Uterus (tissue), 4 donors: ENCODE results near the gene MINDY4B. TPM values are rescaled to one million over a fixed set of nuclear protein-coding genes. Genes with fewer than 3 reads are reported as not detected.

Experiments
- DNase-seq, 2 donors: peaks; one replicate each; pipeline ENCODE4 v3.0.0-alpha.2; 2019 to 2020
- H3K27ac ChIP-seq, 2 donors: fragments of 200-600 bp; sonication (generic); 1 replicate in 1 of 2; 2 replicates in 1 of 2; pipeline ENCODE4 v1.5.1; 2016 to 2018
- H3K27me3 ChIP-seq, 2 donors: fragments of 200-600 bp; sonication (generic); one replicate each; pipeline ENCODE4 v1.5.1; 2018 to 2019; ENCODE audit warnings: control low read depth in 1 of 2
- H3K36me3 ChIP-seq, 2 donors: fragments of 200-600 bp; sonication (generic); one replicate each; pipeline ENCODE4 v1.5.1; 2019; ENCODE audit warnings: control low read depth in 1 of 2
- H3K4me1 ChIP-seq, 2 donors: fragments of 200-600 bp; sonication (generic); one replicate each; pipeline ENCODE4 v1.5.1; 2018 to 2019; ENCODE audit warnings: control low read depth in 1 of 2
- H3K4me3 ChIP-seq, 2 donors: fragments of 200-600 bp; sonication (generic); 1 replicate in 1 of 2; 2 replicates in 1 of 2; pipeline ENCODE4 v1.5.1; 2018 to 2019; ENCODE audit warnings: mild to moderate bottlenecking in 1 of 2
- H3K9me3 ChIP-seq, 2 donors: fragments of 200-600 bp; sonication (generic); one replicate each; pipeline ENCODE4 v1.5.1; 2019; ENCODE audit warnings: control low read depth in 1 of 2
- CTCF ChIP-seq, 4 experiments: fragments of 200-600 bp in 2 of 4; fragments of 450-650 bp in 2 of 4; sonication (generic) in 2 of 4; IDR thresholded peaks; one replicate each; pipeline ENCODE4 v1.5.1; 2016 to 2019; ENCODE audit warnings: antibody characterized with exemption in 4 of 4, mild to moderate bottlenecking in 2 of 4, moderate library complexity in 1 of 4
- POLR2A ChIP-seq, 2 donors: fragments of 450-650 bp; IDR thresholded peaks; one replicate each; pipeline ENCODE4 v1.6.1; 2016; ENCODE audit warnings: antibody characterized with exemption in 2 of 2, mild to moderate bottlenecking in 1 of 2, moderate library complexity in 1 of 2
- intact Hi-C: fragments of 100-400 bp; cut with DNase I; formaldehyde crosslinking; loops from one replicate; pipeline ENCODE4 v1.15.1; 2023; ENCODE audit warnings: low total_unique reads
- total RNA-seq, 4 donors: library from RNA; depleted of rRNA in 3 of 4; stranded (reverse); fragments of >200 nt in 3 of 4; gene quantifications; one replicate each; pipeline versions ENCODE4 v1.1.0 to v1.2.4, GENCODE V29; 2014 to 2023
- donor health status: DM: yes; HTN: yes; CAD: no.

Gene MINDY4B
- total RNA-seq, 4 donors from 2014 or later, result not detected

GRCh38 chr3:150933473-150933995, 28.3 kb upstream of the MINDY4B start:
- Histone ChIP-seq H3K27ac (no peak overlapping the region), H3K4me3 (no peak overlapping the region), H3K36me3 (no peaks in the 10 kb centered on the region), H3K27me3 (no peaks in the 10 kb centered on the region), H3K9me3 (no peaks in the 10 kb centered on the region), H3K4me1 (no peaks in the 10 kb centered on the region)
- DNase-seq, result no peak
- intact Hi-C loops, result no loop called here
- TF ChIP-seq CTCF (IDR thresholded peaks at IDR 0.05), result no peak
- TF ChIP-seq POLR2A (IDR thresholded peaks at IDR 0.05), result no peak

GRCh38 chr3:150931745-150932144, 26.5 kb upstream of the MINDY4B start:
- DNase-seq, result peak; percentile 29 to 31
- no peak overlapping the region for H3K27ac ChIP-seq
- intact Hi-C loops, result no loop called here
- H3K27me3 ChIP-seq, result no peaks in the 10 kb centered on the region
- no peak overlapping the region for H3K4me3 ChIP-seq
- no peaks in the 10 kb centered on the region for H3K9me3 ChIP-seq
- TF ChIP-seq POLR2A (IDR thresholded peaks at IDR 0.05) (no peak), CTCF (IDR thresholded peaks at IDR 0.05) (no peak)
- H3K36me3 ChIP-seq, result no peaks in the 10 kb centered on the region
- H3K4me1 ChIP-seq, result no peaks in the 10 kb centered on the region

GRCh38 chr3:150930839-150931238, 25.6 kb upstream of the MINDY4B start:
- DNase-seq, result no peak
- Histone ChIP-seq H3K36me3 (no peaks in the 10 kb centered on the region), H3K4me3 (no peak overlapping the region), H3K27me3 (no peaks in the 10 kb centered on the region), H3K27ac (no peak overlapping the region), H3K4me1 (no peaks in the 10 kb centered on the region), H3K9me3 (no peaks in the 10 kb centered on the region)
- TF ChIP-seq POLR2A (IDR thresholded peaks at IDR 0.05) (no peak), CTCF (IDR thresholded peaks at IDR 0.05) (no peak)
- intact Hi-C loops, result no loop called here

GRCh38 chr3:150928234-150928633, 23.0 kb upstream of the MINDY4B start:
- intact Hi-C loops, result no loop called here
- Histone ChIP-seq H3K27me3 (no peaks in the 10 kb centered on the region), H3K9me3 (no peaks in the 10 kb centered on the region), H3K4me3 (no peak overlapping the region), H3K27ac (no peak overlapping the region), H3K36me3 (no peaks in the 10 kb centered on the region), H3K4me1 (no peaks in the 10 kb centered on the region)
- TF ChIP-seq POLR2A (IDR thresholded peaks at IDR 0.05) (no peak), CTCF (IDR thresholded peaks at IDR 0.05) (no peak)
- no peak for DNase-seq

- intact Hi-C loops, result no loop called here
- H3K27me3 ChIP-seq, result no peaks in the 10 kb centered on the region
- H3K36me3 ChIP-seq, result no peaks in the 10 kb centered on the region
- no peaks in the 10 kb centered on the region for H3K4me1 ChIP-seq
- TF ChIP-seq POLR2A (IDR thresholded peaks at IDR 0.05) (no peak), CTCF (IDR thresholded peaks at IDR 0.05) (no peak)
- H3K9me3 ChIP-seq, result no peaks in the 10 kb centered on the region
- no peak for DNase-seq
- H3K4me3 ChIP-seq, result no peak overlapping the region
- no peak overlapping the region for H3K27ac ChIP-seq
Observed at GRCh38 chr3:150926328-150926727, 21.1 kb upstream of the MINDY4B start.
